Measurements from ENCODE around the gene IGFBP5. TPM values are rescaled to one million over a fixed set of nuclear protein-coding genes. Genes with fewer than 3 reads are reported as not detected.

The IGFBP5 gene
- total and polyA plus RNA-seq, 2 donors (not counting 3 experiments of a cell fraction or from before 2014, with no cell fraction given) = 0.06 TPM; not detected in 1

GRCh38 chr2:216696321-216696720, 972 bp upstream of the IGFBP5 start:
- no TSS peak for BruUV-seq (replicated peaks)
- Histone ChIP-seq H3K4me3 (replicated peaks in 1 of 3; ENCODE audit: insufficient read depth in 1 of 3, low read depth in 1 of 3, low read length in 3 of 3) (no peak overlapping the region), H3K36me3 (ENCODE audit: control insufficient read depth in 2 of 2, extremely low read depth in 1 of 2, insufficient read depth in 2 of 2, low read length in 2 of 2) (no peaks in the 10 kb centered on the region), H4K20me1 (replicated peaks; ENCODE audit: control insufficient read depth, extremely low read depth, insufficient read depth, low read length) (no peaks in the 10 kb centered on the region), H3K4me1 (ENCODE audit: control insufficient read depth, extremely low read depth, insufficient read depth, low read length) (peaks cover 17% of the 10 kb centered on the region), H3K4me2 (ENCODE audit: insufficient read depth, low read length) (no peak overlapping the region), H3K9me3 (replicated peaks; ENCODE audit: control insufficient read depth, insufficient read depth, low read length) (no peaks in the 10 kb centered on the region), H3K9ac (replicated peaks; ENCODE audit: extremely low read depth, insufficient read depth, low read length) (no peak overlapping the region), H2AFZ (ENCODE audit: low read depth, low read length) (no peak overlapping the region), H3K9me1 (replicated peaks; ENCODE audit: control insufficient read depth, extremely low read depth, insufficient read depth, low read length) (no peaks in the 10 kb centered on the region), H3K27ac (ENCODE audit: insufficient read depth, low read depth, low read length) (no peak overlapping the region), H3K27me3 (ENCODE audit: control insufficient read depth in 2 of 2, insufficient read depth in 2 of 2, low read length in 2 of 2) (peaks cover 66 to 76% of the 10 kb centered on the region in 2 experiments), H3K79me2 (ENCODE audit: control insufficient read depth, insufficient read depth, low read length) (no peaks in the 10 kb centered on the region)
- TF ChIP-seq POLR2A (IDR thresholded peaks at IDR 0.05; ENCODE audit: low read depth, low read length) (no peak), EZH2 (IDR thresholded peaks at IDR 0.05; ENCODE audit: borderline replicate concordance, low read depth, low read length, severe bottlenecking) (no peak), GATA2 (IDR thresholded peaks at IDR 0.05; ENCODE audit: insufficient read depth, insufficient read length, low read depth, low read length) (no peak), JUN (IDR thresholded peaks at IDR 0.05; ENCODE audit: borderline replicate concordance, insufficient read depth, insufficient read length, low read depth) (no peak), MAX (IDR thresholded peaks at IDR 0.05; ENCODE audit: insufficient read depth, insufficient read length) (no peak), MYC (IDR thresholded peaks at IDR 0.05; ENCODE audit: low read depth, low read length) (no peak), CTCF (IDR thresholded peaks at IDR 0.05; ENCODE audit: extremely low read depth in 1 of 2, insufficient read depth in 1 of 2, low read depth in 1 of 2, low read length in 2 of 2) (no peak), FOS (IDR thresholded peaks at IDR 0.05; ENCODE audit: borderline replicate concordance, insufficient read depth, low read length) (no peak), POLR2AphosphoS5 (IDR thresholded peaks at IDR 0.05; ENCODE audit: insufficient read depth, low read depth, low read length) (no peak)
- CTCF ChIA-PET = interaction anchor here (1.2 to 2.0 kb wide), 3 partner anchors 470 to 1017 kb away, joined by 5 to 7 read pairs (median 6); no protein-coding TSS in a partner anchor
- DNase-seq (ENCODE audit: low read depth, low spot score) (peak; percentile 6), FAIRE-seq (no peak)
- dilution Hi-C loops (cut with MboI; ENCODE audit: extremely low pct_ligation_motif_present, low sequenced_read_pairs) (no loop called here), intact Hi-C loops (cut with micrococcal nuclease) (loop anchor here (1.0 to 5.0 kb wide), 2 partner anchors 181 to 446 kb away; no protein-coding TSS in a partner anchor)
- POLR2A ChIA-PET = no interaction called here
